Mesenchymal stem cell (in vitro differentiated cells and primary cell): Measurements from ENCODE around the gene ERGIC1.

Experiments
- DNase-seq: peaks from one replicate; pipeline ENCODE4 v3.0.0-alpha.2; 2013
- H2AFZ ChIP-seq: one replicate; pipeline ENCODE4 v1.6.1; 2013; ENCODE audit warnings: low read depth, mild to moderate bottlenecking, control low read depth, inconsistent platforms, low read length, moderate library complexity
- H2AK5ac ChIP-seq: 2 replicates; pipeline ENCODE4 v1.6.1; 2013; ENCODE audit warnings: low read length, moderate library complexity, mild to moderate bottlenecking, inconsistent platforms; ENCODE audit not compliant: severe bottlenecking
- H2BK120ac ChIP-seq: one replicate; pipeline ENCODE4 v1.6.1; 2013; ENCODE audit warnings: low read depth, mild to moderate bottlenecking, inconsistent platforms, low read length, moderate library complexity
- H2BK12ac ChIP-seq, 2 experiments: one replicate each; pipeline ENCODE4 v1.6.1; 2013; ENCODE audit warnings: inconsistent platforms in 2 of 2, low read length in 2 of 2, mild to moderate bottlenecking in 2 of 2, moderate library complexity in 2 of 2, control low read depth in 1 of 2
- H2BK15ac ChIP-seq: one replicate; pipeline ENCODE4 v1.6.1; 2013; ENCODE audit warnings: mild to moderate bottlenecking, low read depth, inconsistent platforms; ENCODE audit not compliant: poor library complexity, severe bottlenecking
- H2BK5ac ChIP-seq: 2 replicates; pipeline ENCODE4 v1.6.1; 2013; ENCODE audit warnings: low read depth, mild to moderate bottlenecking, low read length, control low read depth, inconsistent platforms; ENCODE audit not compliant: poor library complexity, severe bottlenecking
- H3K14ac ChIP-seq, 2 experiments: one replicate each; pipeline ENCODE4 v1.6.1; 2013; ENCODE audit warnings: inconsistent platforms in 2 of 2, low read length in 2 of 2, control low read depth in 1 of 2, mild to moderate bottlenecking in 1 of 2, moderate library complexity in 1 of 2
- H3K18ac ChIP-seq, 2 experiments: one replicate each; pipeline ENCODE4 v1.6.1; 2013; ENCODE audit warnings: inconsistent platforms in 2 of 2, low read length in 2 of 2, control low read depth in 1 of 2, low read depth in 1 of 2, mild to moderate bottlenecking in 1 of 2
- H3K23ac ChIP-seq, 2 experiments: one replicate each; pipeline ENCODE4 v1.6.1; 2013; ENCODE audit warnings: inconsistent platforms in 2 of 2, low read length in 2 of 2, mild to moderate bottlenecking in 2 of 2, moderate library complexity in 2 of 2, control low read depth in 1 of 2
- H3K27ac ChIP-seq: 2 replicates; pipeline ENCODE4 v1.5.1; 2013; ENCODE audit warnings: mild to moderate bottlenecking, moderate library complexity, low read length, control low read depth, inconsistent platforms; ENCODE audit not compliant: poor library complexity, severe bottlenecking
- H3K27me3 ChIP-seq, 2 experiments: 2 replicates each; pipeline versions ENCODE4 v1.6.1 to v1.7.0; 2013; ENCODE audit warnings: low read length in 2 of 2, mild to moderate bottlenecking in 2 of 2, moderate library complexity in 2 of 2, control low read depth in 1 of 2, inconsistent platforms in 1 of 2; ENCODE audit not compliant: control insufficient read depth in 1 of 2, insufficient read depth in 1 of 2
- H3K36me3 ChIP-seq, 2 experiments: 2 replicates each; pipeline versions ENCODE4 v1.6.1 to v1.7.0; 2013; ENCODE audit warnings: low read length in 2 of 2, control low read depth in 1 of 2, inconsistent platforms in 1 of 2, low read depth in 1 of 2, mild to moderate bottlenecking in 1 of 2; ENCODE audit not compliant: insufficient read depth in 2 of 2, control insufficient read depth in 1 of 2
- H3K4ac ChIP-seq, 2 experiments: one replicate each; pipeline ENCODE4 v1.6.1; 2013; ENCODE audit warnings: inconsistent platforms in 2 of 2, low read length in 2 of 2, mild to moderate bottlenecking in 2 of 2, moderate library complexity in 2 of 2, control low read depth in 1 of 2, low read depth in 1 of 2
- H3K4me1 ChIP-seq: 2 replicates; pipeline ENCODE4 v1.6.1; 2013; ENCODE audit warnings: low read depth, low read length, control low read depth; ENCODE audit not compliant: control insufficient read depth, insufficient read depth
- H3K4me2 ChIP-seq: 2 replicates; pipeline ENCODE4 v1.6.1; 2013; ENCODE audit warnings: low read length, mild to moderate bottlenecking, inconsistent platforms; ENCODE audit not compliant: poor library complexity, severe bottlenecking
- H3K4me3 ChIP-seq, 2 experiments: 2 replicates each; pipeline versions ENCODE4 v1.5.1 to v1.7.0; 2013; ENCODE audit warnings: low read length in 2 of 2, mild to moderate bottlenecking in 2 of 2, control low read depth in 1 of 2, low read depth in 1 of 2; ENCODE audit not compliant: insufficient read depth in 1 of 2
- H3K79me1 ChIP-seq: replicated peaks from 2 replicates; pipeline ENCODE4 v1.6.1; 2013; ENCODE audit warnings: mild to moderate bottlenecking, control low read depth, low read length, inconsistent platforms; ENCODE audit not compliant: poor library complexity, severe bottlenecking
- H3K9ac ChIP-seq: 2 replicates; pipeline ENCODE4 v1.7.0; 2013; ENCODE audit warnings: mild to moderate bottlenecking, low read length, moderate library complexity
- H3K9me3 ChIP-seq: 2 replicates; pipeline ENCODE4 v1.7.0; 2013; ENCODE audit warnings: mild to moderate bottlenecking, low read length; ENCODE audit not compliant: control insufficient read depth
- H4K8ac ChIP-seq: one replicate; pipeline ENCODE4 v1.6.1; 2013; ENCODE audit warnings: inconsistent platforms, mild to moderate bottlenecking, low read length, moderate library complexity
- H4K91ac ChIP-seq: one replicate; pipeline ENCODE4 v1.6.1; 2013; ENCODE audit warnings: mild to moderate bottlenecking, low read length, inconsistent platforms
- WGBS: methylation state at CpG from one replicate; pipeline ENCODE4 v1.1.7; 2013; ENCODE audit warnings: mixed read lengths; 5-methylcytosine and 5-hydroxymethylcytosine counted together

The ERGIC1 gene

GRCh38 chr5:172875505-172876279, 41.6 kb downstream of the ERGIC1 start:
- H3K9ac ChIP-seq = peak overlapping the region; percentile 0
- H3K23ac ChIP-seq = no peak overlapping the region

GRCh38 chr5:172876578-172876977, 42.5 kb downstream of the ERGIC1 start:
- no peak overlapping the region for H2AK5ac ChIP-seq

More at GRCh38 chr5:172875505-172876279, 41.6 kb downstream of the ERGIC1 start:
- Histone ChIP-seq H3K9me3 (no peaks in the 10 kb centered on the region), H4K91ac (no peak overlapping the region), H3K4ac (no peak overlapping the region), H3K14ac (no peak overlapping the region), H2AFZ (no peak overlapping the region), H3K4me1 (peaks cover 38% of the 10 kb centered on the region), H2AK5ac (peak overlapping the region; percentile 76), H3K36me3 (peaks cover 0 to 15% of the 10 kb centered on the region in 2 experiments), H3K18ac (peak overlapping the region in 1 of 2 experiments; percentile 14), H2BK15ac (peak overlapping the region; percentile 12), H4K8ac (peak overlapping the region; percentile 45), H2BK120ac (no peak overlapping the region), H3K27me3 (no peaks in the 10 kb centered on the region), H2BK12ac (no peak overlapping the region), H2BK5ac (no peak overlapping the region), H3K79me1 (peaks cover 24% of the 10 kb centered on the region), H3K4me2 (no peak overlapping the region), H3K27ac (no peak overlapping the region), H3K4me3 (no peak overlapping the region)
- WGBS = 75% methylated on average over 6 of the region's 7 CpGs
- DNase-seq = peak; percentile 66

GRCh38 chr5:172877466-172878260, 43.6 kb downstream of the ERGIC1 start:
- peak overlapping the region in 1 of 2 experiments; percentile 20 for H3K4ac ChIP-seq
- H3K36me3 ChIP-seq = peaks cover 2 to 15% of the 10 kb centered on the region in 2 experiments
- H4K8ac ChIP-seq = peak overlapping the region; percentile 71
- H2BK5ac ChIP-seq = no peak overlapping the region
- peak overlapping the region in 1 of 2 experiments; percentile 15 for H2BK12ac ChIP-seq
- H3K4me1 ChIP-seq = peaks cover 25% of the 10 kb centered on the region
- 91% methylated on average over 9 of the region's 9 CpGs for whole genome bisulfite sequencing
- no peak overlapping the region for H3K27ac ChIP-seq
- H3K79me1 ChIP-seq = peaks cover 27% of the 10 kb centered on the region
- H2BK120ac ChIP-seq = peak overlapping the region; percentile 11
- no peak for DNase-seq
- H3K9me3 ChIP-seq = no peaks in the 10 kb centered on the region
- peak overlapping the region; percentile 58 for H2AK5ac ChIP-seq
- no peak overlapping the region for H3K4me3 ChIP-seq
- H2AFZ ChIP-seq = no peak overlapping the region
- H4K91ac ChIP-seq = peak overlapping the region; percentile 28
- H3K27me3 ChIP-seq = no peaks in the 10 kb centered on the region
- peak overlapping the region in 1 of 2 experiments; percentile 61 for H3K14ac ChIP-seq
- H3K23ac ChIP-seq = no peak overlapping the region
- H3K4me2 ChIP-seq = no peak overlapping the region
- peak overlapping the region; percentile 35 for H2BK15ac ChIP-seq
- peak overlapping the region; percentile 92 for H3K9ac ChIP-seq
- peak overlapping the region; percentile 16 to 69 for H3K18ac ChIP-seq

More at GRCh38 chr5:172876578-172876977, 42.5 kb downstream of the ERGIC1 start:
- H3K4me3 ChIP-seq = no peak overlapping the region
- no peak overlapping the region for H2BK5ac ChIP-seq
- H3K4ac ChIP-seq = no peak overlapping the region
- no peak overlapping the region for H2AFZ ChIP-seq
- peaks cover 0 to 15% of the 10 kb centered on the region in 2 experiments for H3K36me3 ChIP-seq
- H3K9ac ChIP-seq = peak overlapping the region; percentile 0
- peaks cover 24% of the 10 kb centered on the region for H3K79me1 ChIP-seq
- no peak for DNase-seq
- H3K18ac ChIP-seq = no peak overlapping the region
- WGBS = 100% methylated on average over 5 of the region's 8 CpGs
- H3K23ac ChIP-seq = no peak overlapping the region
- peaks cover 30% of the 10 kb centered on the region for H3K4me1 ChIP-seq
- no peak overlapping the region for H4K8ac ChIP-seq
- H3K4me2 ChIP-seq = no peak overlapping the region
- no peak overlapping the region for H2BK15ac ChIP-seq
- no peaks in the 10 kb centered on the region for H3K9me3 ChIP-seq
- no peaks in the 10 kb centered on the region for H3K27me3 ChIP-seq
- H3K27ac ChIP-seq = no peak overlapping the region
- H4K91ac ChIP-seq = no peak overlapping the region
- H2BK12ac ChIP-seq = no peak overlapping the region
- no peak overlapping the region for H3K14ac ChIP-seq
- no peak overlapping the region for H2BK120ac ChIP-seq

- Histone ChIP-seq H3K79me1 (peaks cover 25% of the 10 kb centered on the region), H3K27ac (no peak overlapping the region), H3K14ac (no peak overlapping the region), H4K8ac (peak overlapping the region; percentile 66), H2AK5ac (peak overlapping the region; percentile 44), H3K27me3 (no peaks in the 10 kb centered on the region), H2BK120ac (no peak overlapping the region), H3K9ac (peak overlapping the region; percentile 92), H2BK15ac (peak overlapping the region; percentile 34), H3K4me3 (peak overlapping the region in 1 of 2 experiments; percentile 67), H2BK12ac (peak overlapping the region in 1 of 2 experiments; percentile 5), H3K9me3 (no peaks in the 10 kb centered on the region), H2BK5ac (no peak overlapping the region), H3K4ac (no peak overlapping the region), H3K23ac (no peak overlapping the region), H3K18ac (no peak overlapping the region), H3K36me3 (peaks cover 10 to 14% of the 10 kb centered on the region in 2 experiments), H4K91ac (peak overlapping the region; percentile 18), H3K4me1 (peaks cover 16% of the 10 kb centered on the region), H3K4me2 (no peak overlapping the region), H2AFZ (no peak overlapping the region)
- DNase-seq = no peak
- WGBS = 98% methylated on average over 5 of the region's 9 CpGs
Measured at GRCh38 chr5:172878585-172878932, 44.5 kb downstream of the ERGIC1 start.
